HG03575 (cell line): Measurements from ENCODE around the gene SFR1.

Experiments used
- ATAC-seq: cut with Tn5 transposase; IDR thresholded peaks from one replicate; pipeline ENCODE4 v1.9.1; 2021; ENCODE audit not compliant: unreplicated experiment, insufficient number of reproducible peaks, low FRiP score; ENCODE audit errors: extremely low read depth

Gene SFR1

GRCh38 chr10:104101902-104102301 is 20.1 kb upstream of the SFR1 start:
- ATAC-seq = no peak

- ATAC-seq = no peak
These were observed 18.0 kb upstream of the SFR1 start for GRCh38 chr10:104103956-104104355.

- no peak for ATAC-seq
These were observed 17.6 kb upstream of the SFR1 start for GRCh38 chr10:104104418-104104817.

GRCh38 chr10:104104926-104105325 is 17.0 kb upstream of the SFR1 start:
- no peak for ATAC-seq

- ATAC-seq = no peak
These were observed 11.9 kb upstream of the SFR1 start for GRCh38 chr10:104109908-104110662.

- no peak for ATAC-seq
These were observed 8.5 kb upstream of the SFR1 start for GRCh38 chr10:104113376-104113956.

- no peak for ATAC-seq
These were observed 4.1 kb upstream of the SFR1 start for GRCh38 chr10:104117839-104118323.

- ATAC-seq = no peak
These were observed 2.0 kb upstream of the SFR1 start for GRCh38 chr10:104119996-104120395.

GRCh38 chr10:104120512-104120902 is 1.5 kb upstream of the SFR1 start:
- no peak for ATAC-seq

GRCh38 chr10:104120903-104121484 is 977 bp upstream of the SFR1 start:
- no peak for ATAC-seq

GRCh38 chr10:104122225-104123107 is 495 bp downstream of the SFR1 start:
- no peak for ATAC-seq

- no peak for ATAC-seq
These were observed 1.4 kb downstream of the SFR1 start for GRCh38 chr10:104123397-104123796.

- ATAC-seq = no peak
These were observed 5.4 kb downstream of the SFR1 start for GRCh38 chr10:104127411-104127810.

- ATAC-seq = no peak
These were observed 6.2 kb downstream of the SFR1 start for GRCh38 chr10:104128214-104128613.

- no peak for ATAC-seq
These were observed 8.1 kb downstream of the SFR1 start for GRCh38 chr10:104130041-104130440.

GRCh38 chr10:104138131-104138530 is 16.2 kb downstream of the SFR1 start:
- ATAC-seq = no peak

- ATAC-seq = no peak
These were observed 17.2 kb downstream of the SFR1 start for GRCh38 chr10:104139221-104139620.

GRCh38 chr10:104142081-104142480 is 20.1 kb downstream of the SFR1 start:
- ATAC-seq = no peak

GRCh38 chr10:104143829-104144228 is 21.9 kb downstream of the SFR1 start:
- ATAC-seq = no peak
